Stimulated activated CD8-positive, alpha-beta memory T cell treated with anti-CD3 and anti-CD28 coated beads, Interleukin-4, amount 100 ng/mL, for 4 hours (primary cell): ENCODE measurements around the gene ERP27.

Source experiments
- DNase-seq, 2 donors: peaks; one replicate each; pipeline ENCODE4 v3.0.0-alpha.2; 2020; ENCODE audit warnings: low read depth in 2 of 2, low spot score in 1 of 2

ERP27 gene

DNA sequence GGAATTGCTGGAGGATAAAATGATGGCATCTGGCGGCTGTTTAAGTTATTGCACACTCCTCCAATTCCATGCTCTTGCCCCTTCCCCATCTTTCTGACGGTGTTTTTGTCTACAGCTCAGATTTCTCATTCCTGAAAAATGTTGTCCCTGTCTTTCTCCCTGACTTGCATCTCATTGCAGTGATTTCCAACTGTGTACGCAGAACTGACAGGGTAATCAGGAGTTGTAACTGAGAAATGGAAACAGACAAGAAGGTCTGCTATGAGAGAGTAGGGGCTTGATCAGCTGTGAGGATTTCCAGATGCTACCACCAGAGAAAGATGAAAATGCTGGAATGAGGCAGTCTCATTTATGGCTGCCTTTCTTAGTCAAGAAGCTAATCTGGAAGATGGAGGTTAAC, 1.3 kb downstream of the ERP27 start:
- DNase-seq = no peak

- no peak for DNase-seq
These were observed 2.0 kb downstream of the ERP27 start for GRCh38 chr12:14936224-14936861.

DNA sequence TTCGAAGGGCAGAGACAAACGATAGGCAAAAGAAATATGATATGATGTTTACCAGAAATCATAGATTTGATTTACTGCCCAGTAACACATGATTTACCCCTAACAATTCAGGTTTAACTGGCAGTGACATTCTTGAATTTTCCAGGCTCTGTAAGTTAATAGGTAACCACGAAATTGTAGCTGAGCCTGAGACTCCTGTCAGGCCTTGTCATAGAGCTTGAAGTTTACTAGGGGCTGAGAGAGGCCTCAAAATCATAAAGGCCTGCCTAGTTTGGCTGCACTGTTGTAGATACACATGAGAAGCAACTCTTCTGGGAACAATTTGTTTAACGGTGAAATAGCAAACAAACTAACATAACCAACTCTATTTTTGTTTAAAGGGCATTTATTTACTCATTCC, 3.3 kb downstream of the ERP27 start:
- no peak for DNase-seq

- DNase-seq = no peak
These were observed 3.8 kb downstream of the ERP27 start for GRCh38 chr12:14934511-14934910.

DNA sequence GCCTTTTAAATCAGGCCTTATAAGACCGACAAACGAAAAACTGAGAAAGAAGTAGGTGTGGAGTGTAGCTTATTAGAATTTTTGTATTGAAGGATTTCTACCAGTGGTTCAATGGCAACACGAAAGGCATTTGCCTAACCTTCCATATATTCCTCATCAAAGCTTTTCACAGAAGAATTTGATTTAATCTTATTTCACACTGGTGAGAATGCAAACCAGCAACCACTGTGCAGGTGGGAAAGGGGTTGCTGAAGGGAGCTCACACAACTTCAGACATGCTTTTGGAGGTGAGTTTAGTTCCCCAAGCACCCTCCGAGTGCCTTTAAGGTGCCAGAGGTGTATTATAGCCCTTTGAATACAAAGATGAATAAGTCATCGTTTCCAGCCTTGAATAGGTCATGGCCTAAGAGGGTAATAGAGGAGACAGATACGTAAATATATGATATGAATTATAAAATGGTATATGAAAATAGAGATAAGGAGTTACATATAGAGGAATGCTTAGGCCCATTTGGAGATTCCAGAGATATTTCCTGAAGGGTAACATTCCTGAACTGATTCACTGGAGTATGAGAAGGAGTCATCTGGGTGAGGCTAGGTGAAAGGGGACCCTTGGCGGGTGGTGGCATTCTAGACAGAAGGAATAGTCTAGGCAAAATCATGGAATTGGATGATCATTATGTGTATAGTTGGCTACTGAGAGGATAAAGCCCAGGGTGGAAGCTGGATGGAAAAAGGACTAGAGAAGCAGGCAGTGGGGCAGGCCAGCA, 6.4 kb downstream of the ERP27 start:
- DNase-seq = no peak

GRCh38 chr12:14931359-14931758, 7.0 kb downstream of the ERP27 start:
- DNase-seq = no peak

DNA sequence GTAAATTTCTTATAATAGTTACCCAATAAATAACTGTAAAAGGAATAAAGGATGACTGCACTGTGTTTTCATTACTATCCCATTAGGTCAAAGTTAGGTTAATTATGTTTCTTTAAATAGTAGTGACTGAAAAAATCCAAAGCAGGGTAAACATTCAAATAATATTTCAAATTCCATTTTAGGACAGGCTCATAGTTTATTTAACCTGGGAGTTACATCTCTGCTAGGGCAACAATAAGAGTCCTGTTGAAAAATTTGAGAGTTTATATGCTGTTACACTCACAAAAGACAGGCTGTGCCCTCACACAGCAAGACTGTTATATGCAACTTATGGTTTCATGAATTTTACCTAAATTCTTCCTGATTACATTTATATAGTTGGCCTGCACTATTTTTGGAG, 8.0 kb downstream of the ERP27 start:
- no peak for DNase-seq

- DNase-seq = no peak
These were observed 9.4 kb downstream of the ERP27 start for GRCh38 chr12:14928931-14929330.

DNA sequence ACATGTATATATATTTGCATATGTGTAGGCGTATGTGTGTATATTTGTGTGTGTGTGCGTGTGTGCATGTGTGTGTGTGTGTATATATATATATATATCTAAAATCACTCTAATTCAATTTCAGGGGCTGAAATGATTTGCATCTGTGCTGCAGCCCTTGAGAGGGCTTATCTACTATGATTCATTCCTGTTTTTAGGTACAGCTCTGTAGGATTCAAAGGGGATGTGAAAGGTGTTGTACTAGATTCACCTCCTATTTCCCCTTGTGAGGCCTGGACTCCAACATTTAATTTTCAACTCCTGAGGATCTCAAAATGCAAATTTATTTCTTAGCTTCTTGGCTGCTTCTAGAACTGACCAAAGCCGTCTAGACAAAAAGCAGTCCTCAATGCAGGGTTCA, 11.1 kb downstream of the ERP27 start:
- DNase-seq = no peak

DNA sequence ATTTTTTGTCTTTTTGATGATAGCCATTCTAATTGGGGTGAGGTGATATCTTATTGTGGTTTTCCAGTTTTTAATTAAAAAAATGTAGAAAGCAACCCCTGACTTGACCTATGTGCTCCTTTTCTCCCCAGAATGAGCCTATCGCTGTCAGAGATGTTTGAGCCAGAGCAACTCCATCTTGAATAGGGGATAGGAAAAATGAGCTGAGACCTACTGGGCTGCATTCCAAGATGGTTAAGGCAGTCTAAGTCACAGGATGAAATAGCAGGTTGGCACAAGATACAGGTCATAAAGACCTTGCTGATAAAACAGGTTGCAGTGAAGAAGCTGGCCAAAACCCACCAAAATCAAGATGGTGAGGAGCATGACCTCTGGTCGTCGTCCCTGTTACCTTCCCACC, 13.8 kb downstream of the ERP27 start:
- DNase-seq = no peak

- DNase-seq = no peak
These were observed 14.4 kb downstream of the ERP27 start for GRCh38 chr12:14923944-14924343.

- DNase-seq = no peak
These were observed 17.1 kb downstream of the ERP27 start for GRCh38 chr12:14921218-14921617.

- no peak for DNase-seq
These were observed 17.7 kb downstream of the ERP27 start for GRCh38 chr12:14920475-14921126.

- no peak for DNase-seq
These were observed 18.9 kb downstream of the ERP27 start for GRCh38 chr12:14919455-14919854.

- no peak for DNase-seq
These were observed 22.6 kb downstream of the ERP27 start for GRCh38 chr12:14915736-14916135.

DNA sequence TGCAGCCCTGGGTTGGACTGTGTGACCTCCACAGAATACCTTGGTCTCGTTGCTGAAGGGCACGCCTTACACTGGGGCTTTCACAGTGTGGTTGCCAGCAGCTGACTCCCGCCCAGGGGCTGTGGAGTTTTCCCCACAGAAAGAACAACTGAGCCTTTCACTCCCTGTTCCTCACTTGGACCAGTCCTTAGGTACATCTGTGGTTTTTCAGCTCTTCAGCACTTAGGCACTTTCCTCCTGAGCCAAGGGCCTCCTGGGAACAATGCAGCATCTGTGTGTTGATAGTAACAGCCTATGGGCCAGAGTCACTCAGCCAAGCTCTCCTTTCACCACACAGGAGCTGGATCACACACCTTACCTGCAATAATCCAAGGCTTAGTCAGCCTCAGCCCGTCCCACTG, 25.0 kb downstream of the ERP27 start:
- DNase-seq = no peak

DNA sequence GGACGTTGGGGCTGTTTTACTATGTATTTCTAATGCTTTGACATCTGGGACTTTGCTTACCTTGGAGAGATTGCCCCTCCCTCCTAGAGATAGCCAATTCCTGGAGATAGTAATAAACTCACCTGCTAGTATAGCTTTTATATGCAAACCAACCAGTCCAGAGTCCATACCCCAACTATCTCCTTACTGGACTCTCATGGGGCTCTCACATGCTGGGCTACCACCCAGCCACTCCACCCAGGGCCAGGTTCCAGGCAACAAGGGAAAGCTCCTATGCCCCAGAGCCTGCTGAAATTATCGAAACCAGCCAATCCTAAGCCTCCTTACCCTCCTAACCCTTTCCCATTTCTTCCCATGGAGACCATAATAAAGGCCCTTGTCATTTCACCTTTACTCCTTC, 27.2 kb downstream of the ERP27 start:
- no peak for DNase-seq

DNA sequence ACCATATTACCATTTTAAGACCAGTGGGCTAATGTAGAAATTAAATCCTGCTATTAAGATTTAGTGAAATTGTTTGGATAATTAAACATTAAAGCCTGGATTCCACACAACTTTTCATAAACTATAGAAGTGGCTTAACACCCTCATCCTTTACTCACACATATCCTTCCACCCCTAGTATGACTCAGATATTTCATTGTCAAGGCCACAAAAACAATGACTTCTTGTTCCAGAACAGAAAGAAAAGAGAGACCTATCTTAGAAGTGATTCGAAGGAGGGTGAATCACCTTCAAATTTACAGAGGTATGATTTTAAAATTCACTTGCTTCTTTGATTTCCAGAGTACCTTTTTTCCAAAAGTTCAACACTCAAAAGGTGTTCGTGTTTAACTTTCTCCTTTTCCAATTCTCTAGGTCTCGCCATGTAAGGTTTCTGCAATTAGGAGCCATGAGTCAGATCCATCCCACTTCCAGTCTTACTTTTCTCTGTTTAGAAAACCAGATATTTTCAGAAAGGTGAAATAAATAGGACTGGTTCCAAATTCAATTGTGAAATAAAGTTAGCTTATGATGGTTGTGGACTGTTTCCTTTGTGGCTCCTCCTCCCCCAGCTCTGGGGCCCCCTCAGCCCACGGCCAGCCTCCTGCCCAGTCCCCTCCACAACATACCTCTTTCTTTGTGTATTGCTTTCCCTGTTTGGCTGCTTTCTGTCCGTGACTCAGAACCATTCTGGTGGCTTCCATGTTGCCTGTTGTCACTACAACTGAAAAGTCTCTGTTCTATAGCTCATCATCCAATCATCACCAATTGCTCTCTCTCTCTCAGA, 28.0 kb downstream of the ERP27 start:
- no peak for DNase-seq

DNA sequence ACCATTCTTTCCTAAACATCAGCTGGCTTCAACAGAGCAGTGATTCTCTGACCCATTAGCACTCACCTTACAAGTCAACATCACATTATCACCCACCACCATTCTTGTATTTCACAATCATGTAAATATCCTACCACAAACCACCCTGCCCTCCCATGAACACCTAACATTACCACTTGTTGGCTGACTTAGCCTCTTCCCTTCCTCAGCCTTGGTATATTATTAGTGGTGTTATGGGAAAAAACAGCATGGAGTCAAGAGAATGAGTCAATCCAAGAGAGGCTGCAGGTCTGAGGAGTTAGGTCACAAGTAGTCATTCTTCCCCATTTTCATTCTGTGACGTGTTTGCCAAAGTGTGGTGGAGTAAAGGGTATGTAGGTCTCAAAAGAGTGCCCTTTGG, 30.4 kb downstream of the ERP27 start:
- DNase-seq = no peak

DNA sequence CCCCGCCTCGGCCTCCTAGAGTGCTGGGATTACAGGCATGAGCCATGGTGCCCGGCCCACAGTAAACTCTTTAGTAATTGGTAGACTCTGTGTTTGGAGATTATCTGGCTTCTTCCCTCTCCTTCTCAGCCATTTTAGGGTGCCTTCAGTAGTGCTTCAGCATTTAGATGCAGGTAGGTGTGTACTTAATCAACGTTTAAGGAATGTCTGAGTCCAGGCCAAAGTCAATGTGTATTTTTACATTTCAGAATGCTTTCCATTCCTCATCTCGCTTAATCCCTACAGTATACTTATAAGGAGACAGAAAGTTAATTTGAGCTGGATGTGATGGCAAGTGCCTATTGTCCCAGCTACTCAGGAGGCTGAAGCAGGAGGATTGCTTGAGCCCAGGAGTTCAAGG, 32.2 kb downstream of the ERP27 start:
- no peak for DNase-seq

- no peak for DNase-seq
These were observed 32.9 kb downstream of the ERP27 start for GRCh38 chr12:14905269-14906004.
